ENCODE data around the gene MEGF6.

MEGF6 gene

GRCh38 chr1:3497521-3497920 is 113.8 kb downstream of the MEGF6 start:
- ChIA-PET POLR2A (no interaction called here), CTCF (no interaction called here)
- TF ChIP-seq CTCF (IDR thresholded peaks at IDR 0.05; ENCODE audit: control extremely low read depth, extremely low read depth, low read depth, missing control alignments) = no peak
- DNase-seq (ENCODE audit: extremely low spot score) = no peak

- no peak for TF ChIP-seq CTCF (IDR thresholded peaks at IDR 0.05; ENCODE audit: control extremely low read depth, extremely low read depth, low read depth, missing control alignments)
- POLR2A ChIA-PET = no interaction called here
- CTCF ChIA-PET = no interaction called here
- DNase-seq (ENCODE audit: extremely low spot score) = no peak
Measured at GRCh38 chr1:3496916-3497315, 114.4 kb downstream of the MEGF6 start.

- TF ChIP-seq CTCF (IDR thresholded peaks at IDR 0.05; ENCODE audit: control extremely low read depth, extremely low read depth, low read depth, missing control alignments) = no peak
- ChIA-PET CTCF (no interaction called here), POLR2A (no interaction called here)
- DNase-seq (ENCODE audit: extremely low spot score) = no peak
Measured at GRCh38 chr1:3495776-3496745, 115.2 kb downstream of the MEGF6 start.

- no peak for TF ChIP-seq CTCF (IDR thresholded peaks at IDR 0.05; ENCODE audit: control extremely low read depth, extremely low read depth, low read depth, missing control alignments)
- DNase-seq (ENCODE audit: extremely low spot score) = no peak
- POLR2A ChIA-PET = no interaction called here
- CTCF ChIA-PET = no interaction called here
Measured at GRCh38 chr1:3494321-3495308, 116.7 kb downstream of the MEGF6 start.

GRCh38 chr1:3492545-3493246 is 118.6 kb downstream of the MEGF6 start:
- no peak for DNase-seq (ENCODE audit: extremely low spot score)
- CTCF ChIA-PET = interaction anchor here (0.7 to 1.4 kb wide), 5 partner anchors 14 to 232 kb away, joined by 3 to 7 read pairs (median 4); no protein-coding TSS in a partner anchor
- TF ChIP-seq CTCF (IDR thresholded peaks at IDR 0.05; ENCODE audit: control extremely low read depth, extremely low read depth, low read depth, missing control alignments) = no peak
- POLR2A ChIA-PET = interaction anchor here (0.5 kb wide), 1 partner anchor 21 kb away, joined by 3 read pairs; no protein-coding TSS in a partner anchor
